ENCODE results near the gene CRACDL. TPM values are rescaled to one million over a fixed set of nuclear protein-coding genes. Genes with fewer than 3 reads are reported as not detected.

CRACDL gene, protein sequence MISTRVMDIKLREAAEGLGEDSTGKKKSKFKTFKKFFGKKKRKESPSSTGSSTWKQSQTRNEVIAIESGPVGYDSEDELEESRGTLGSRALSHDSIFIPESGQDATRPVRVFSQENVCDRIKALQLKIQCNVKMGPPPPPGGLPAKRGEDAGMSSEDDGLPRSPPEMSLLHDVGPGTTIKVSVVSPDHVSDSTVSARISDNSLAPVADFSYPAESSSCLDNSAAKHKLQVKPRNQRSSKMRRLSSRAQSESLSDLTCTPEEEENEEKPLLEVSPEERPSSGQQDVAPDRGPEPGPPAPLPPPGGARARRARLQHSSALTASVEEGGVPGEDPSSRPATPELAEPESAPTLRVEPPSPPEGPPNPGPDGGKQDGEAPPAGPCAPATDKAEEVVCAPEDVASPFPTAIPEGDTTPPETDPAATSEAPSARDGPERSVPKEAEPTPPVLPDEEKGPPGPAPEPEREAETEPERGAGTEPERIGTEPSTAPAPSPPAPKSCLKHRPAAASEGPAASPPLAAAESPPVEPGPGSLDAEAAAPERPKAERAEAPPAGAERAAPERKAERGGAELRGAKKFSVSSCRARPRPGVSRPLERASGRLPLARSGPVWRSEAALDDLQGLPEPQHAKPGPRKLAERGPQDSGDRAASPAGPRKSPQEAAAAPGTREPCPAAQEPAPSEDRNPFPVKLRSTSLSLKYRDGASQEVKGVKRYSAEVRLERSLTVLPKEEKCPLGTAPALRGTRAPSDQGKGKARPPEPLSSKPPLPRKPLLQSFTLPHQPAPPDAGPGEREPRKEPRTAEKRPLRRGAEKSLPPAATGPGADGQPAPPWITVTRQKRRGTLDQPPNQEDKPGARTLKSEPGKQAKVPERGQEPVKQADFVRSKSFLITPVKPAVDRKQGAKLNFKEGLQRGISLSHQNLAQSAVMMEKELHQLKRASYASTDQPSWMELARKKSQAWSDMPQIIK
- total RNA-seq = under 0.01 TPM in 1 of 2 replicates, not detected in the other

DNA sequence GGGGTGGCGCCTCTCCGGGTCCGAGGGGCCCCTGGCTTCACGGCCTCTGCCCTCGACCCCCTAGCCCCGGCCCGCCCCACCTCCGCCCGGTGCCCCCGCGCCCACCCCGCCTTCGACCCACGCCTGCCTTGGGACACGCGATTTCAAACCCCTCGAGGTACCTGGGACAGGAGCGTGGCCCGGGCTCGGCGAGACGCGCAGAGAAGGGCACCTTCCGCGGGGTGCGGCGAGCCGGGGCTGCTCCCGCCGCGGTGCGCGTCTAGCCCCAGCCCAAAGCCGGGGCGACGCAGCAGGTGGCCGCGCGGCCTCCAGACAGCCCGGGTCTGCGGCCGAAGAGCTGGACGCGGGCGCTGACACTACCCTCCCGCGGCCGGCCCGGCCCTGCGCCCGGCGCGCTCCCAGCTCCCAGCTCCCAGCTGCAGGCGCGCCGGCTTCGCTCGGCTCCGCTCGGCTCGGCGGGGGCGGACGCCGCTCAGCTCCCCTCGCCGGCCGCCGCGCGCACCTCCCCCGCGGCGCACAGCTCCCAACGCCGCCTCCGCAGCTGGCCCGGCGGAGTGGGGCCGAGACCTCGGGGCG is at the start of gene CRACDL:
TSS of gene CRACDL (minus strand) at position 449 of the 576 bp plus-strand sequence. CDS start 89,425 bp downstream, outside the sequence.

Other genes starting within 250 kb of the CRACDL start
- 0.28 and 0.58 TPM in 2 replicates for gene MGAT4A, start 205.1 kb downstream of the CRACDL start, total RNA-seq
- 0.19 and 0.28 TPM in 2 replicates for gene C2orf15, start 205.5 kb upstream of the CRACDL start, total RNA-seq
- gene TSGA10, start 218.7 kb upstream of the CRACDL start, total RNA-seq = 0.96 and 5.1 TPM in 2 replicates
- gene LIPT1, start 218.7 kb upstream of the CRACDL start, total RNA-seq = 5.4 and 7.9 TPM in 2 replicates
- 18.8 and 19.4 TPM in 2 replicates for gene MITD1, start 244.8 kb upstream of the CRACDL start, total RNA-seq
- 32.4 TPM in 2 replicates for gene MRPL30, start 245.0 kb upstream of the CRACDL start, total RNA-seq